Measurements from ENCODE around the gene TBC1D12.

Gene TBC1D12

GRCh38 chr10:94490789-94491039 is 88.4 kb downstream of the TBC1D12 start:
- TF ChIP-seq POLR2AphosphoS5 (IDR thresholded peaks at IDR 0.05; ENCODE audit: low read depth, low read length) (no peak), SIN3A (IDR thresholded peaks at IDR 0.05; ENCODE audit: borderline replicate concordance, insufficient read depth, low read length) (no peak), FOXP2 (optimal IDR thresholded peaks at IDR 0.05; ENCODE audit: borderline replicate concordance, extremely low read depth, extremely low read length, insufficient read depth) (no peak), TAF1 (IDR thresholded peaks at IDR 0.05; ENCODE audit: borderline replicate concordance, insufficient read depth, low read length) (no peak), REST (IDR thresholded peaks at IDR 0.05; ENCODE audit: insufficient read depth in 1 of 2, low read depth in 2 of 2, low read length in 2 of 2) (no peak)

- TF ChIP-seq TAF1 (IDR thresholded peaks at IDR 0.05; ENCODE audit: borderline replicate concordance, insufficient read depth, low read length) = no peak
- no peak for TF ChIP-seq FOXP2 (optimal IDR thresholded peaks at IDR 0.05; ENCODE audit: borderline replicate concordance, extremely low read depth, extremely low read length, insufficient read depth)
- TF ChIP-seq REST (IDR thresholded peaks at IDR 0.05; ENCODE audit: insufficient read depth in 1 of 2, low read depth in 2 of 2, low read length in 2 of 2) = no peak
- no peak for TF ChIP-seq POLR2AphosphoS5 (IDR thresholded peaks at IDR 0.05; ENCODE audit: low read depth, low read length)
- TF ChIP-seq SIN3A (IDR thresholded peaks at IDR 0.05; ENCODE audit: borderline replicate concordance, insufficient read depth, low read length) = no peak
Measured at GRCh38 chr10:94493463-94493862, 91.1 kb downstream of the TBC1D12 start.

GRCh38 chr10:94496010-94496409 is 93.7 kb downstream of the TBC1D12 start:
- TF ChIP-seq SIN3A (IDR thresholded peaks at IDR 0.05; ENCODE audit: borderline replicate concordance, insufficient read depth, low read length) (no peak), REST (IDR thresholded peaks at IDR 0.05; ENCODE audit: insufficient read depth in 1 of 2, low read depth in 2 of 2, low read length in 2 of 2) (no peak), POLR2AphosphoS5 (IDR thresholded peaks at IDR 0.05; ENCODE audit: low read depth, low read length) (no peak), TAF1 (IDR thresholded peaks at IDR 0.05; ENCODE audit: borderline replicate concordance, insufficient read depth, low read length) (no peak), FOXP2 (optimal IDR thresholded peaks at IDR 0.05; ENCODE audit: borderline replicate concordance, extremely low read depth, extremely low read length, insufficient read depth) (no peak)

- no peak for TF ChIP-seq FOXP2 (optimal IDR thresholded peaks at IDR 0.05; ENCODE audit: borderline replicate concordance, extremely low read depth, extremely low read length, insufficient read depth)
- TF ChIP-seq POLR2AphosphoS5 (IDR thresholded peaks at IDR 0.05; ENCODE audit: low read depth, low read length) = no peak
- TF ChIP-seq TAF1 (IDR thresholded peaks at IDR 0.05; ENCODE audit: borderline replicate concordance, insufficient read depth, low read length) = no peak
- TF ChIP-seq REST (IDR thresholded peaks at IDR 0.05; ENCODE audit: insufficient read depth in 1 of 2, low read depth in 2 of 2, low read length in 2 of 2) = no peak
- no peak for TF ChIP-seq SIN3A (IDR thresholded peaks at IDR 0.05; ENCODE audit: borderline replicate concordance, insufficient read depth, low read length)
Measured at GRCh38 chr10:94496646-94497045, 94.3 kb downstream of the TBC1D12 start.

GRCh38 chr10:94500063-94500462 is 97.7 kb downstream of the TBC1D12 start:
- no peak for TF ChIP-seq TAF1 (IDR thresholded peaks at IDR 0.05; ENCODE audit: borderline replicate concordance, insufficient read depth, low read length)
- TF ChIP-seq POLR2AphosphoS5 (IDR thresholded peaks at IDR 0.05; ENCODE audit: low read depth, low read length) = no peak
- TF ChIP-seq FOXP2 (optimal IDR thresholded peaks at IDR 0.05; ENCODE audit: borderline replicate concordance, extremely low read depth, extremely low read length, insufficient read depth) = no peak
- TF ChIP-seq REST (IDR thresholded peaks at IDR 0.05; ENCODE audit: insufficient read depth in 1 of 2, low read depth in 2 of 2, low read length in 2 of 2) = no peak
- no peak for TF ChIP-seq SIN3A (IDR thresholded peaks at IDR 0.05; ENCODE audit: borderline replicate concordance, insufficient read depth, low read length)

Data from PFSK-1 (cell line).